Hematopoietic multipotent progenitor cell treated with erythropoietin and hydrocortisone succinate and interleukin-3 and kit ligand, for 15 days (in vitro differentiated cells): Measurements from ENCODE around the gene AGL.
A peak's percentile ranks its signal among the peaks of the same experiment; 100 is the strongest.
"Not testable (repeated sequence)": the region's sequence is repeated elsewhere in the genome, so short reads cannot be mapped to it uniquely, and the experiment has no call there.

Experiments
- DNase-seq: peaks from one replicate; pipeline ENCODE4 v3.0.0-alpha.2; 2015; ENCODE audit warnings: low spot score

The AGL gene

GRCh38 chr1:99851850-99852454 lies 1.8 kb downstream of the AGL start:
- no peak for DNase-seq

GRCh38 chr1:99852648-99853047 lies 2.5 kb downstream of the AGL start:
- no peak for DNase-seq

- no peak for DNase-seq
Observed at GRCh38 chr1:99855914-99856450, 5.8 kb downstream of the AGL start.

GRCh38 chr1:99857041-99857440 lies 6.9 kb downstream of the AGL start:
- not testable (repeated sequence) for DNase-seq

GRCh38 chr1:99858286-99858685 lies 8.1 kb downstream of the AGL start:
- no peak for DNase-seq

- DNase-seq = no peak
Observed at GRCh38 chr1:99858881-99859280, 8.7 kb downstream of the AGL start.

GRCh38 chr1:99860703-99861102 lies 10.5 kb downstream of the AGL start:
- no peak for DNase-seq

- no peak for DNase-seq
Observed at GRCh38 chr1:99867682-99868081, 17.5 kb downstream of the AGL start.

- no peak for DNase-seq
Observed at GRCh38 chr1:99869304-99869703, 19.1 kb downstream of the AGL start.

GRCh38 chr1:99869723-99870122 lies 19.6 kb downstream of the AGL start:
- no peak for DNase-seq

- no peak for DNase-seq
Observed at GRCh38 chr1:99872063-99872462, 21.9 kb downstream of the AGL start.

GRCh38 chr1:99877568-99877967 lies 27.4 kb downstream of the AGL start:
- peak; percentile 13 for DNase-seq

GRCh38 chr1:99886179-99886578 lies 36.0 kb downstream of the AGL start:
- no peak for DNase-seq

- no peak for DNase-seq
Observed at GRCh38 chr1:99886841-99887240, 36.7 kb downstream of the AGL start.

GRCh38 chr1:99887890-99888289 lies 37.7 kb downstream of the AGL start:
- DNase-seq = no peak

- no peak for DNase-seq
Observed at GRCh38 chr1:99891997-99892396, 41.8 kb downstream of the AGL start.

- DNase-seq = not testable (repeated sequence)
Observed at GRCh38 chr1:99903278-99903677, 53.1 kb downstream of the AGL start.

GRCh38 chr1:99906535-99906934 lies 56.4 kb downstream of the AGL start:
- DNase-seq = no peak

GRCh38 chr1:99917214-99917613 lies 67.1 kb downstream of the AGL start:
- no peak for DNase-seq

- no peak for DNase-seq
Observed at GRCh38 chr1:99919220-99919619, 69.1 kb downstream of the AGL start.

GRCh38 chr1:99934801-99935200 lies 84.6 kb downstream of the AGL start:
- no peak for DNase-seq

GRCh38 chr1:99935534-99935933 lies 85.4 kb downstream of the AGL start:
- no peak for DNase-seq

- DNase-seq = no peak
Observed at GRCh38 chr1:99936071-99936470, 85.9 kb downstream of the AGL start.

- DNase-seq = no peak
Observed at GRCh38 chr1:99942723-99943122, 92.6 kb downstream of the AGL start.
